ENCODE results near the gene MUC22.

The MUC22 gene

DNA sequence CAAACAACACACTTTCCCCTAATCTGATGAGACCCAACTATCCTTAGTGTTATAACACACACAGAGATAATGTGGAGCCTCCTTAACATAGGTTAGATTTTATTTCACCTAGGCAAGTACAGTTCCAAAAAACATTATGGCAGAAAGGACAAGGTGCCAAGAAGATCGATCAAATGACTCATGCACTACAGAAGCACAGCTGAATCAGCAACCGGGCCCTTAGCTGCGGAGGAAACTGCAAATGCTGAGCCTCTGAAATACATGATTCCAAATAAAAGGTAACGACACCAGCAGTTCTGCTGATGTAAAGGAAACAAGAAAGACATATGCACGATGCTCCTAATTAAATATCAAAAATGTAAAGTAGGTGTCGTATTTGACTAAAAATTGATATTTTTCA lies 46.6 kb upstream of the MUC22 start:
- H3K4me2 ChIP-seq (ENCODE audit: low read length) = no peak overlapping the region
- no peak for TF ChIP-seq EZH2 (IDR thresholded peaks at IDR 0.05; ENCODE audit: borderline replicate concordance, low read length)
- TF ChIP-seq, protein P1, sequence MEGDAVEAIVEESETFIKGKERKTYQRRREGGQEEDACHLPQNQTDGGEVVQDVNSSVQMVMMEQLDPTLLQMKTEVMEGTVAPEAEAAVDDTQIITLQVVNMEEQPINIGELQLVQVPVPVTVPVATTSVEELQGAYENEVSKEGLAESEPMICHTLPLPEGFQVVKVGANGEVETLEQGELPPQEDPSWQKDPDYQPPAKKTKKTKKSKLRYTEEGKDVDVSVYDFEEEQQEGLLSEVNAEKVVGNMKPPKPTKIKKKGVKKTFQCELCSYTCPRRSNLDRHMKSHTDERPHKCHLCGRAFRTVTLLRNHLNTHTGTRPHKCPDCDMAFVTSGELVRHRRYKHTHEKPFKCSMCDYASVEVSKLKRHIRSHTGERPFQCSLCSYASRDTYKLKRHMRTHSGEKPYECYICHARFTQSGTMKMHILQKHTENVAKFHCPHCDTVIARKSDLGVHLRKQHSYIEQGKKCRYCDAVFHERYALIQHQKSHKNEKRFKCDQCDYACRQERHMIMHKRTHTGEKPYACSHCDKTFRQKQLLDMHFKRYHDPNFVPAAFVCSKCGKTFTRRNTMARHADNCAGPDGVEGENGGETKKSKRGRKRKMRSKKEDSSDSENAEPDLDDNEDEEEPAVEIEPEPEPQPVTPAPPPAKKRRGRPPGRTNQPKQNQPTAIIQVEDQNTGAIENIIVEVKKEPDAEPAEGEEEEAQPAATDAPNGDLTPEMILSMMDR (IDR thresholded peaks at IDR 0.05; ENCODE audit: low read length) = no peak
- no peaks in the 10 kb centered on the region for H3K4me1 ChIP-seq (ENCODE audit: insufficient read depth, low read length, severe bottlenecking)
- no peak overlapping the region for H3K4me3 ChIP-seq (ENCODE audit: low read depth, low read length, poor library complexity, severe bottlenecking)
- H3F3A ChIP-seq (ENCODE audit: insufficient read depth, low read length) = no peaks in the 10 kb centered on the region
- H3K36me3 ChIP-seq (ENCODE audit: insufficient read depth, low read length) = no peaks in the 10 kb centered on the region
- no peaks in the 10 kb centered on the region; the same call in 1 of the 2 replicates for H3K27me3 ChIP-seq (ENCODE audit: insufficient read depth, low read length)
- no peaks in the 10 kb centered on the region for H4K20me1 ChIP-seq (ENCODE audit: insufficient read depth, low read length)
- no peak overlapping the region for H3K9ac ChIP-seq (ENCODE audit: low read length)
- H2AFZ ChIP-seq (ENCODE audit: low read length) = no peak overlapping the region
- H3K9me2 ChIP-seq (ENCODE audit: low read depth, low read length) = no peaks in the 10 kb centered on the region
- H3K79me2 ChIP-seq (ENCODE audit: insufficient read depth, low read length) = no peaks in the 10 kb centered on the region
- no peaks in the 10 kb centered on the region for H3K9me3 ChIP-seq (ENCODE audit: low read length)
- H3K27ac ChIP-seq (ENCODE audit: low read depth, low read length, poor library complexity, severe bottlenecking) = no peak overlapping the region

DNA sequence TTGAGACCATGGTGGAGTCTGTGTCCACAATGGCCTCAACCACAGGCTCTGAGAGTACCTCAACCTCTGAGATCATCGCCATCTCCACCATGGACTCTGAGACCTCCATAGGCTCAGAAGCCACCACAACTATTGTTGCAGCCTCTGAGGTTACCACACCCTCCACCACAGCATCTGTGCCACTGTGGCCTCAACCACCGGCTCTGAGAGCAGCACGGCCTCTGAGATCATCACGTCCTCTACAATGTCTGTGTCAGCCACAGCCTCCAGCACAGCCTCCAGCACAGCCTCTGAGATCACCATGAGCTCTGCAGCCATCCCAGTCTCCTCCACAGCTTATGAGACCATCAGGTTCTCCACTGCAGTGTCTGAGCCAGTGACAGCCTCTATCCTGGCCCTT lies 46.2 kb upstream of the MUC22 start:
- Histone ChIP-seq H3K27ac (ENCODE audit: low read depth, low read length, poor library complexity, severe bottlenecking) (no peak overlapping the region), H3K9ac (ENCODE audit: low read length) (no peak overlapping the region), H3K27me3 (ENCODE audit: insufficient read depth, low read length) (no peaks in the 10 kb centered on the region; the same call in 1 of the 2 replicates), H3K9me3 (ENCODE audit: low read length) (no peaks in the 10 kb centered on the region), H4K20me1 (ENCODE audit: insufficient read depth, low read length) (no peaks in the 10 kb centered on the region), H3F3A (ENCODE audit: insufficient read depth, low read length) (no peaks in the 10 kb centered on the region), H3K36me3 (ENCODE audit: insufficient read depth, low read length) (no peaks in the 10 kb centered on the region), H3K79me2 (ENCODE audit: insufficient read depth, low read length) (no peaks in the 10 kb centered on the region), H3K4me1 (ENCODE audit: insufficient read depth, low read length, severe bottlenecking) (no peaks in the 10 kb centered on the region), H3K4me2 (ENCODE audit: low read length) (no peak overlapping the region), H3K4me3 (ENCODE audit: low read depth, low read length, poor library complexity, severe bottlenecking) (no peak overlapping the region), H3K9me2 (ENCODE audit: low read depth, low read length) (no peaks in the 10 kb centered on the region), H2AFZ (ENCODE audit: low read length) (no peak overlapping the region)
- TF ChIP-seq EZH2 (IDR thresholded peaks at IDR 0.05; ENCODE audit: borderline replicate concordance, low read length) = no peak
- TF ChIP-seq, protein P1 (IDR thresholded peaks at IDR 0.05; ENCODE audit: low read length) = no peak

DNA sequence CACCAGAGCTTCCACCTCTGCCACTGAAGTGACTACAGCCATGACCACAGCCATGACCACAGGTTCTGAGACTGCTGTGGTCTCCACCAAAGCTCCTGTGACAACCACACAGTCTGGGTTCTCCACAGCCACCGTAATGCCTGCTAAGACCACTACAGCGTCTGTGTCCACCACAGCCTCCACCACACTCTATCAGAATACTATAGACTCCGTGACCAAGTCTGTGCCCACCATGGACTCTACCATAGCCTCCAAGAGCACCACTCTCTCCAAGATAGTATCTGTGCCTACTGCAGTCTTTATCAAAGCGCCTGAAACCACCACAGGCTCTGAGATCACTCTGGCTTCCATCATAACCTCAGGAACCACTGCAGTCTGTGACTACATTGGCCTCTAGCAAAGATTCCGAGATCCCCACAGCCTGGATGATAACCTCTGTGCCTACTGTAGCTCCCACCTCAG lies 45.1 kb upstream of the MUC22 start:
- Histone ChIP-seq H3K79me2 (ENCODE audit: insufficient read depth, low read length) (no peaks in the 10 kb centered on the region), H3K9ac (ENCODE audit: low read length) (no peak overlapping the region), H3K4me2 (ENCODE audit: low read length) (no peak overlapping the region), H4K20me1 (ENCODE audit: insufficient read depth, low read length) (no peaks in the 10 kb centered on the region), H3K4me1 (ENCODE audit: insufficient read depth, low read length, severe bottlenecking) (no peaks in the 10 kb centered on the region), H3K9me3 (ENCODE audit: low read length) (no peaks in the 10 kb centered on the region), H3K4me3 (ENCODE audit: low read depth, low read length, poor library complexity, severe bottlenecking) (no peak overlapping the region), H3F3A (ENCODE audit: insufficient read depth, low read length) (no peaks in the 10 kb centered on the region), H3K27me3 (ENCODE audit: insufficient read depth, low read length) (no peaks in the 10 kb centered on the region; the same call in 1 of the 2 replicates), H3K9me2 (ENCODE audit: low read depth, low read length) (no peaks in the 10 kb centered on the region), H2AFZ (ENCODE audit: low read length) (no peak overlapping the region), H3K36me3 (ENCODE audit: insufficient read depth, low read length) (no peaks in the 10 kb centered on the region), H3K27ac (ENCODE audit: low read depth, low read length, poor library complexity, severe bottlenecking) (no peak overlapping the region)
- TF ChIP-seq, protein P1 (IDR thresholded peaks at IDR 0.05; ENCODE audit: low read length) = no peak
- no peak for TF ChIP-seq EZH2 (IDR thresholded peaks at IDR 0.05; ENCODE audit: borderline replicate concordance, low read length)
